ENCODE results near the gene LPA.
"Not testable (repeated sequence)": the region's sequence is repeated elsewhere in the genome, so short reads cannot be mapped to it uniquely, and the experiment has no call there.

DNA sequence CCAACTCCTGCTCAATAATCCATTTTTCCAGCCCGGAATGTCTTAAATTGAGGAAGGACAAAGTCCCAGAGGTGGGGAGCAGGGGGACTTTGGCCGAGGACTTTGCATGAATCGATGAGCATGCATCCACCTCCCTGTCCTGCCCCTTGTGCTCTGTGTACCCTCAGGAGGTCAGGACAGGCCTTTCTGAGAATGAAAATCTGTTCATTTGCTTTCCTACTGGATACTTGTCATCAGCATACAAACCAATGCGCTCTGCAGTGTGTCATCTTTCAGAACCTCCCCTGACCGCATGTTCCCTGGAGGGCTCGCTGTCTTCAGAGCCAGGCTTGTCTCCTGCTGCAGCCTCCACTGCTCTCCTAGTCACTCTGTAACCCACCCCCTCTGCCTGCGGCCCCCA is 40.6 kb upstream of the LPA start:
- TF ChIP-seq POLR2AphosphoS5 (IDR thresholded peaks at IDR 0.05; ENCODE audit: low read depth, low read length); TAF1 (IDR thresholded peaks at IDR 0.05; ENCODE audit: borderline replicate concordance, low read depth, low read length): not testable (repeated sequence)

Measured in GM12892 (cell line).